ENCODE measurements around the gene PHC3. TPM values are rescaled to one million over a fixed set of nuclear protein-coding genes. Genes with fewer than 3 reads are reported as not detected.

PHC3 gene
- total RNA-seq, 2 experiments from 2014 or later, result 143 to 150 TPM

GRCh38 chr3:170052398-170052797 is 129.1 kb downstream of the PHC3 start:
- no peaks in the 10 kb centered on the region for H3K4me1 ChIP-seq (ENCODE audit: insufficient read depth, low read length)
- H3K4me1 Mint-ChIP-seq (ENCODE audit: low read depth), result no peaks in the 10 kb centered on the region
- H3K27me3 Mint-ChIP-seq, result no peaks in the 10 kb centered on the region
- ChIA-PET CTCF (no interaction called here), POLR2A (no interaction called here)
- no peaks in the 10 kb centered on the region for H3K27me3 ChIP-seq (ENCODE audit: control insufficient read depth in 1 of 2, insufficient read depth in 2 of 2, low read length in 2 of 2)
- H3K4me3 Mint-ChIP-seq, result no peak overlapping the region
- H3K36me3 Mint-ChIP-seq (ENCODE audit: low read depth), result no peaks in the 10 kb centered on the region
- no peak overlapping the region for H3K4me3 ChIP-seq (ENCODE audit: low read length)
- no peak for TF ChIP-seq CTCF (IDR thresholded peaks at IDR 0.05)
- intact Hi-C loops (cut with DNase I, micrococcal nuclease), result no loop called here
- no peaks in the 10 kb centered on the region for H3K9me3 ChIP-seq (ENCODE audit: control insufficient read depth in 1 of 2, insufficient read depth in 1 of 2, low read length in 2 of 2)
- no peaks in the 10 kb centered on the region for H3K36me3 ChIP-seq (ENCODE audit: insufficient read depth, low read length)
- H3K27ac Mint-ChIP-seq, result no peak overlapping the region
- no peak overlapping the region for H3K27ac ChIP-seq (ENCODE audit: low read depth in 1 of 2, low read length in 2 of 2)
- DNase-seq, result no peak
- ATAC-seq (ENCODE audit: poor library complexity), result no peak
- H3K9me3 Mint-ChIP-seq, result no peaks in the 10 kb centered on the region

- Mint-ChIP-seq H3K27ac (no peak overlapping the region), H3K36me3 (ENCODE audit: low read depth) (no peaks in the 10 kb centered on the region), H3K4me1 (ENCODE audit: low read depth) (peaks cover 6% of the 10 kb centered on the region), H3K4me3 (no peak overlapping the region), H3K9me3 (no peaks in the 10 kb centered on the region), H3K27me3 (no peaks in the 10 kb centered on the region)
- ATAC-seq (ENCODE audit: poor library complexity) (no peak), DNase-seq (no peak)
- intact Hi-C loops (cut with DNase I, micrococcal nuclease), result no loop called here
- Histone ChIP-seq H3K4me3 (ENCODE audit: low read length) (no peak overlapping the region), H3K9me3 (ENCODE audit: control insufficient read depth in 1 of 2, insufficient read depth in 1 of 2, low read length in 2 of 2) (no peaks in the 10 kb centered on the region), H3K27ac (ENCODE audit: low read depth in 1 of 2, low read length in 2 of 2) (no peak overlapping the region), H3K27me3 (ENCODE audit: control insufficient read depth in 1 of 2, insufficient read depth in 2 of 2, low read length in 2 of 2) (no peaks in the 10 kb centered on the region), H3K4me1 (ENCODE audit: insufficient read depth, low read length) (peaks cover 4% of the 10 kb centered on the region), H3K36me3 (ENCODE audit: insufficient read depth, low read length) (no peaks in the 10 kb centered on the region)
- CTCF ChIA-PET, result interaction anchor here (0.5 kb wide), 1 partner anchor 29 kb away, joined by 3 read pairs; no protein-coding TSS in a partner anchor
- POLR2A ChIA-PET, result no interaction called here
- TF ChIP-seq CTCF (IDR thresholded peaks at IDR 0.05), result no peak
These were observed 130.8 kb downstream of the PHC3 start for GRCh38 chr3:170050753-170051152.

- H3K27ac ChIP-seq (ENCODE audit: low read depth in 1 of 2, low read length in 2 of 2), result no peak overlapping the region
- no peaks in the 10 kb centered on the region for H3K9me3 ChIP-seq (ENCODE audit: control insufficient read depth in 1 of 2, insufficient read depth in 1 of 2, low read length in 2 of 2)
- ATAC-seq (ENCODE audit: poor library complexity) (no peak), DNase-seq (no peak)
- no peak overlapping the region for H3K27ac Mint-ChIP-seq
- no peaks in the 10 kb centered on the region for H3K27me3 Mint-ChIP-seq
- peaks cover 15% of the 10 kb centered on the region for H3K4me1 ChIP-seq (ENCODE audit: insufficient read depth, low read length)
- H3K4me3 ChIP-seq (ENCODE audit: low read length), result no peak overlapping the region
- ChIA-PET POLR2A (no interaction called here), CTCF (no interaction called here)
- H3K36me3 Mint-ChIP-seq (ENCODE audit: low read depth), result no peaks in the 10 kb centered on the region
- intact Hi-C loops (cut with DNase I, micrococcal nuclease), result no loop called here
- no peaks in the 10 kb centered on the region for H3K36me3 ChIP-seq (ENCODE audit: insufficient read depth, low read length)
- H3K4me3 Mint-ChIP-seq, result no peak overlapping the region
- H3K9me3 Mint-ChIP-seq, result no peaks in the 10 kb centered on the region
- TF ChIP-seq CTCF (IDR thresholded peaks at IDR 0.05), result no peak
- H3K27me3 ChIP-seq (ENCODE audit: control insufficient read depth in 1 of 2, insufficient read depth in 2 of 2, low read length in 2 of 2), result no peaks in the 10 kb centered on the region
- H3K4me1 Mint-ChIP-seq (ENCODE audit: low read depth), result peaks cover 17% of the 10 kb centered on the region
These were observed 132.2 kb downstream of the PHC3 start for GRCh38 chr3:170049146-170050000.
